GM10847 (cell line): ENCODE results near the gene CREB3.

Experiments
- POLR2A ChIP-seq: IDR thresholded peaks from 2 replicates; pipeline ENCODE4 v1.6.1; 2011; ENCODE audit not compliant: insufficient read length; ENCODE audit errors: extremely low read depth

Gene CREB3

GRCh38 chr9:35712762-35713400 is 19.6 kb upstream of the CREB3 start:
- no peak for TF ChIP-seq POLR2A

GRCh38 chr9:35713578-35713977 is 18.9 kb upstream of the CREB3 start:
- TF ChIP-seq POLR2A = no peak

- no peak for TF ChIP-seq POLR2A
These were observed 18.3 kb upstream of the CREB3 start for GRCh38 chr9:35714123-35714522.

- TF ChIP-seq POLR2A = no peak
These were observed 17.8 kb upstream of the CREB3 start for GRCh38 chr9:35714579-35715252.

- no peak for TF ChIP-seq POLR2A
These were observed 16.2 kb upstream of the CREB3 start for GRCh38 chr9:35716230-35716629.

GRCh38 chr9:35717132-35717870 is 15.2 kb upstream of the CREB3 start:
- TF ChIP-seq POLR2A = no peak

- TF ChIP-seq POLR2A = no peak
These were observed 13.6 kb upstream of the CREB3 start for GRCh38 chr9:35718721-35719511.

- TF ChIP-seq POLR2A = no peak
These were observed 12.9 kb upstream of the CREB3 start for GRCh38 chr9:35719546-35719945.

GRCh38 chr9:35723426-35723825 is 9.0 kb upstream of the CREB3 start:
- TF ChIP-seq POLR2A = no peak

- TF ChIP-seq POLR2A = no peak
These were observed 8.6 kb upstream of the CREB3 start for GRCh38 chr9:35723908-35724307.

- TF ChIP-seq POLR2A = no peak
These were observed 7.1 kb upstream of the CREB3 start for GRCh38 chr9:35725362-35725761.

GRCh38 chr9:35726931-35727330 is 5.5 kb upstream of the CREB3 start:
- no peak for TF ChIP-seq POLR2A

GRCh38 chr9:35727676-35728040 is 4.8 kb upstream of the CREB3 start:
- TF ChIP-seq POLR2A = no peak

- peak; percentile 30 for TF ChIP-seq POLR2A
These were observed 4.2 kb upstream of the CREB3 start for GRCh38 chr9:35728041-35728971.
